GM12874 (cell line): ENCODE data around the gene GALNT14.

ENCODE experiments used
- TF ChIP-seq, protein P1 (sequence below): IDR thresholded peaks from 2 replicates; pipeline ENCODE4 v1.5.1; 2011; ENCODE audit warnings: low read depth, mild to moderate bottlenecking, control low read depth, low read length, moderate library complexity; ENCODE audit not compliant: insufficient read depth

Gene GALNT14

DNA sequence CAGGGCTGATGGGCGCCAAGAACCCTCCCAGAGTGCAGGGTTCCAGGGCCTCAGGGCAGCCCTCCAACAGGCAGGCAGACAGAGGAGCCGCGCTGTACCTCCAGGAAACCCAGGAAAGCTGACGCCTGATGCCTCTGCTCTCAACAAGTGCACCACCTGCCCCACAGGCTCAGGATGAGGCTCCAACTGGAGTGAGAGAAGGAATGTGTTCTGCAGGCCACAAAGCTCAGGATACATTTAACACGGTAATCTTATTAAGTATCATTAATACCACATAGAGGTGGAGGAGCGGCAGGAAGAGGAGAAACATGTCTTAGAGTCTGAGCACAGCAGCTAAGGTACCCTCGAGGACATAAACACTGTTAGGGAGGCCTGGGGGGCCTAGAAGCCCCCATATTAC lies 175.1 kb downstream of the GALNT14 start:
- TF ChIP-seq, protein P1, sequence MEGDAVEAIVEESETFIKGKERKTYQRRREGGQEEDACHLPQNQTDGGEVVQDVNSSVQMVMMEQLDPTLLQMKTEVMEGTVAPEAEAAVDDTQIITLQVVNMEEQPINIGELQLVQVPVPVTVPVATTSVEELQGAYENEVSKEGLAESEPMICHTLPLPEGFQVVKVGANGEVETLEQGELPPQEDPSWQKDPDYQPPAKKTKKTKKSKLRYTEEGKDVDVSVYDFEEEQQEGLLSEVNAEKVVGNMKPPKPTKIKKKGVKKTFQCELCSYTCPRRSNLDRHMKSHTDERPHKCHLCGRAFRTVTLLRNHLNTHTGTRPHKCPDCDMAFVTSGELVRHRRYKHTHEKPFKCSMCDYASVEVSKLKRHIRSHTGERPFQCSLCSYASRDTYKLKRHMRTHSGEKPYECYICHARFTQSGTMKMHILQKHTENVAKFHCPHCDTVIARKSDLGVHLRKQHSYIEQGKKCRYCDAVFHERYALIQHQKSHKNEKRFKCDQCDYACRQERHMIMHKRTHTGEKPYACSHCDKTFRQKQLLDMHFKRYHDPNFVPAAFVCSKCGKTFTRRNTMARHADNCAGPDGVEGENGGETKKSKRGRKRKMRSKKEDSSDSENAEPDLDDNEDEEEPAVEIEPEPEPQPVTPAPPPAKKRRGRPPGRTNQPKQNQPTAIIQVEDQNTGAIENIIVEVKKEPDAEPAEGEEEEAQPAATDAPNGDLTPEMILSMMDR = no peak

- TF ChIP-seq, protein P1 = no peak
Observed at GRCh38 chr2:30960213-30960612, 178.0 kb downstream of the GALNT14 start.

GRCh38 chr2:30959653-30960052 lies 178.6 kb downstream of the GALNT14 start:
- TF ChIP-seq, protein P1 = no peak

GRCh38 chr2:30958918-30959265 lies 179.3 kb downstream of the GALNT14 start:
- TF ChIP-seq, protein P1 = no peak

DNA sequence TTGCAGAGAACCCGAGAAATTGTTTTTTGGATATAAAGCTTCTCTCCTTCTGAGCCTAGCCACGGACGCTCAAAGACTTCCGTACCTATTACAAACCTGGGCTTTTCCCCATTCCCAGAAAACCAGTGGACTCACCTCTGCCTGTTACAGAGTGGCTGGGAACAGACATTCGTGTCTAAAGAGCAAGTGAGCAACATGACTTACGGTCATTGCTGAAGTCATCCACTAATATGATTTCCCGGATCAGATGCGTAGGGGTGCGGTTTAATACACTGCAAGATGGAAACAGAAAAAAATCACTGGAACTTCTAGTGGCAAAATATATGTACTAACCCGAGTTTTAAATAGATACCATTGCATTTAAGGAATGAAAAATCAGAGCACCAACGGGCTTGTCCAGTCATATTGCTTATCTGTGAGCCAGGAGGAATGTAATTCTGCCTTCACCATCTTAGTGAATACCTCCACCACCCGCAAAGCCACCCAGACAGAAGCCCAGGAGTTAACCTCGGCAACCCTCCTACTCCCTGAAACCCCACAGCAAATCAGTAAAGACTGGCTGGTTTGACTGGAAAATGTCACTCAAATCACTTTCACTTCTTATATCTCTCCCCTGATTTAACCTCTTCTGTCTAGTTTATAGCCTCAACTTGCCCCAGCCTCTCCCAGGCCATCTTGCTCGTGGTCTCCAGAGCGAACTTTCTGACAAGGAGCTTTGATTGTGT lies 179.9 kb downstream of the GALNT14 start:
- TF ChIP-seq, protein P1 = no peak

GRCh38 chr2:30957591-30957990 lies 180.6 kb downstream of the GALNT14 start:
- TF ChIP-seq, protein P1 = no peak

DNA sequence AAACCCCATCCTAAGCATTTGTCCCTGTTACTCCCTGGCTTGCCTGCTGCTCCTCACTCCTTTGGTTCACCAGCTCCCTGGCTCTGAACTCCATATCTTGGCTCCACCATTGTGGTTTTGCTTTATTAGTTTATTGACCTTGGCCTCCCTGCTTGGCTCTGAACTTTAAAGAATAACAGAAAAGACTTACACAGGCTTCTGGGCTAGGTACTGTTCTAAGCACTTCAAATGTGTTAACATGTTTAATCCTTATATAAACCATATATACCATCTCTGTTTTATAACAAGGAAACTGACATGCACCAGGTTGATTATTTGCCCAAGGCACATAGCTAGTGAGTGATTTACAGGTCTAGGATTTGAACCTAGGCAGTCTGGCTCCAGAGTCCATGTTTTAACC lies 181.2 kb downstream of the GALNT14 start:
- TF ChIP-seq, protein P1 = no peak
